Lung (tissue), 12 donors: ENCODE measurements around the gene EDN2. TPM values are rescaled to one million over a fixed set of nuclear protein-coding genes. Genes with fewer than 3 reads are reported as not detected.

ENCODE experiments used
- ATAC-seq: fragments of 200-7000 bp; cut with Tn5 transposase; one replicate; pipeline ENCODE4 v1.9.1; 2020; ENCODE audit warnings: moderate number of reproducible peaks; ENCODE audit not compliant: insufficient read depth, low FRiP score
- DNase-seq, 3 donors: peaks; one replicate each; pipeline ENCODE4 v3.0.0-alpha.2; 2013 to 2017
- H3K27ac ChIP-seq, 2 donors: one replicate each; pipeline ENCODE4 v1.5.1; 2013; ENCODE audit warnings: mild to moderate bottlenecking in 2 of 2, moderate library complexity in 2 of 2, control low read depth in 1 of 2, inconsistent platforms in 1 of 2, low read depth in 1 of 2, low read length in 1 of 2
- H3K27me3 ChIP-seq, 3 donors: one replicate each; pipeline ENCODE4 v1.5.1; 2013; ENCODE audit warnings: low read length in 2 of 3; ENCODE audit not compliant: control insufficient read depth in 3 of 3, insufficient read depth in 3 of 3
- H3K36me3 ChIP-seq, 4 donors: one replicate each; pipeline ENCODE4 v1.5.1; 2013; ENCODE audit warnings: low read length in 4 of 4, mild to moderate bottlenecking in 1 of 4, moderate library complexity in 1 of 4; ENCODE audit not compliant: control insufficient read depth in 4 of 4, insufficient read depth in 4 of 4
- H3K4me1 ChIP-seq, 5 donors: one replicate each; pipeline ENCODE4 v1.5.1; 2013; ENCODE audit warnings: low read length in 5 of 5, mild to moderate bottlenecking in 2 of 5, moderate library complexity in 1 of 5; ENCODE audit not compliant: control insufficient read depth in 5 of 5, insufficient read depth in 5 of 5
- H3K4me3 ChIP-seq: one replicate; pipeline ENCODE4 v1.5.1; 2013; ENCODE audit warnings: mild to moderate bottlenecking, control low read depth, moderate library complexity
- H3K9ac ChIP-seq, 2 donors: one replicate each; pipeline ENCODE4 v1.5.1; 2013; ENCODE audit warnings: low read length in 2 of 2, control low read depth in 1 of 2; ENCODE audit not compliant: insufficient read depth in 1 of 2
- H3K9me3 ChIP-seq, 4 donors: one replicate each; pipeline ENCODE4 v1.5.1; 2013; ENCODE audit warnings: low read length in 3 of 4, mild to moderate bottlenecking in 1 of 4, moderate library complexity in 1 of 4; ENCODE audit not compliant: control insufficient read depth in 4 of 4, insufficient read depth in 3 of 4
- CTCF ChIP-seq: IDR thresholded peaks from 2 replicates; pipeline ENCODE4 v1.5.1; 2012; ENCODE audit warnings: mild to moderate bottlenecking; ENCODE audit errors: control extremely low read depth, extremely low read depth
- WGBS, 2 donors: extraction: QIAGEN DNeasy Blood & Tissue Kit; methylation state at CpG; one replicate each; pipeline ENCODE4 v1.1.7; 2013; 5-methylcytosine and 5-hydroxymethylcytosine counted together
- polyA plus RNA-seq, 2 donors: library from polyadenylated mRNA; stranded (reverse); fragments of 200-250 nt; gene quantifications; one replicate each; pipeline ENCODE4 v1.2.1, GENCODE V29; 2013
- total RNA-seq, 2 donors: library from RNA; depleted of rRNA in 1 of 2; stranded (reverse); fragments of >200 nt in 1 of 2; gene quantifications; one replicate each; pipeline ENCODE4 v1.2.1, GENCODE V29; 2014 to 2021
- donor health status: control.
- donor health status: control.
- donor health status: Bipolar disorder and iron deficiency.
- donor health status: healthy.
- donor health status: DM: yes; HTN: yes; CAD: no.

The EDN2 gene
- total and polyA plus RNA-seq, 4 donors = 0.85 to 15.2 (median 2.4) TPM

GRCh38 chr1:41532206-41532975 is 47.9 kb upstream of the EDN2 start:
- Histone ChIP-seq H3K36me3 (no peaks in the 10 kb centered on the region), H3K9me3 (no peaks in the 10 kb centered on the region), H3K4me3 (no peak overlapping the region), H3K27ac (no peak overlapping the region), H3K4me1 (peaks cover 0 to 12% (median 4%) of the 10 kb centered on the region in 5 donors), H3K27me3 (no peaks in the 10 kb centered on the region), H3K9ac (no peak overlapping the region)
- WGBS, 2 donors = 93% methylated on average over 8 of the region's 8 CpGs
- TF ChIP-seq CTCF = no peak
- ATAC-seq (no peak), DNase-seq (no peak)

- no peak for TF ChIP-seq CTCF
These were observed 45.9 kb upstream of the EDN2 start for GRCh38 chr1:41530411-41530810.

GRCh38 chr1:41529621-41530395 is 45.3 kb upstream of the EDN2 start:
- H3K4me3 ChIP-seq = no peak overlapping the region
- ATAC-seq (no peak), DNase-seq (no peak)
- H3K36me3 ChIP-seq = no peaks in the 10 kb centered on the region
- H3K27ac ChIP-seq = no peak overlapping the region
- 91 to 94% methylated on average over 23 of the region's 23 CpGs for WGBS, 2 donors
- H3K27me3 ChIP-seq = no peaks in the 10 kb centered on the region
- H3K9me3 ChIP-seq = no peaks in the 10 kb centered on the region
- H3K9ac ChIP-seq = no peak overlapping the region
- H3K4me1 ChIP-seq = no peaks in the 10 kb centered on the region
- TF ChIP-seq CTCF = no peak

More at GRCh38 chr1:41530411-41530810, 45.9 kb upstream of the EDN2 start:
- ATAC-seq = no peak
- H3K27me3 ChIP-seq = no peaks in the 10 kb centered on the region
- H3K4me1 ChIP-seq = no peaks in the 10 kb centered on the region
- no peak overlapping the region for H3K4me3 ChIP-seq
- H3K27ac ChIP-seq = no peak overlapping the region
- no peaks in the 10 kb centered on the region for H3K36me3 ChIP-seq
- no peak overlapping the region for H3K9ac ChIP-seq
- H3K9me3 ChIP-seq = no peaks in the 10 kb centered on the region
- WGBS, 2 donors = 95 to 97% methylated on average over 5 of the region's 5 CpGs
- DNase-seq = no peak
